RPMI7951 (cell line): ENCODE data around the gene DET1. TPM values are rescaled to one million over a fixed set of nuclear protein-coding genes. Genes with fewer than 3 reads are reported as not detected.
A peak's percentile ranks its signal among the peaks of the same experiment; 100 is the strongest.

Experiments
- DNase-seq: peaks from one replicate; pipeline ENCODE4 v3.0.0-alpha.2; 2012; ENCODE audit warnings: low read depth
- total RNA-seq: library from RNA; depleted of rRNA; stranded (reverse); fragments of >200 nt; shearing (Covaris generic); gene quantifications from 2 replicates; pipeline ENCODE4 v1.2.3, GENCODE V29; 2014; rRNA removed

DET1 gene
- total RNA-seq, 1 experiment from 2014 or later, result 8.3 TPM

- DNase-seq, result peak; percentile 87
Measured at GRCh38 chr15:88467073-88467934, 79.2 kb downstream of the DET1 start, which contains the start of the genes MRPL46 and MRPS11. Gene MRPL46 (minus strand): TSS chr15:88467388. CDS start chr15:88467377, 11 bp downstream. Gene MRPS11 (plus strand): TSS chr15:88467708. CDS start chr15:88467718, 10 bp downstream.

DNA sequence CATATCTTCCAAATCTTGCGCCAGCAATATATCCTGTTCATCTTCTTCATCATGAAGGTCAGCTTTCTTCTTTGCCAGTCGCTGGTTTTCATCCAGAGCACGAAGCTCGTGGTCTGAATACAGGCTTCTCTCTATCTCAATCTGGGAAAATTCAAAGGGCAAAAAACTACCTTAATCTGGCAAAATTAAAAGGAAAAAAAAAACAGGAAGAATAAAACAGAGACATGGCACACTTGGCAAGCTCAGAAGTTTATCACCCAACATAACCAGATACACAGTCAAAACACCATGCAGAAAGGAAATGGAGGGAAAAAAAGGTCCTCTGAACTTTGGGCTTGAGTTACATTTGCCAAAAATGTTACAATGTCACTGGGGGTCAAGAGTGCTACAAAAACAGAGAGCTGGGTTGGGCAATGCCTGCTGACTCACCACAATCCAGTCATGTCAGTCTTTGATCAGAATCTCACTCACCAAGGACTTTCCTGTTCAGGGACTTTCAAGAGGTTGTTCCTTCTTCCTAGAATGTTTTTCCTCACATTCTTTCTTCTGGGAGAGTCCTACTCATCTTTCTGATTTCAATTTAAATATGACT is 80.8 kb downstream of the DET1 start:
- peak; percentile 51 for DNase-seq

DNA sequence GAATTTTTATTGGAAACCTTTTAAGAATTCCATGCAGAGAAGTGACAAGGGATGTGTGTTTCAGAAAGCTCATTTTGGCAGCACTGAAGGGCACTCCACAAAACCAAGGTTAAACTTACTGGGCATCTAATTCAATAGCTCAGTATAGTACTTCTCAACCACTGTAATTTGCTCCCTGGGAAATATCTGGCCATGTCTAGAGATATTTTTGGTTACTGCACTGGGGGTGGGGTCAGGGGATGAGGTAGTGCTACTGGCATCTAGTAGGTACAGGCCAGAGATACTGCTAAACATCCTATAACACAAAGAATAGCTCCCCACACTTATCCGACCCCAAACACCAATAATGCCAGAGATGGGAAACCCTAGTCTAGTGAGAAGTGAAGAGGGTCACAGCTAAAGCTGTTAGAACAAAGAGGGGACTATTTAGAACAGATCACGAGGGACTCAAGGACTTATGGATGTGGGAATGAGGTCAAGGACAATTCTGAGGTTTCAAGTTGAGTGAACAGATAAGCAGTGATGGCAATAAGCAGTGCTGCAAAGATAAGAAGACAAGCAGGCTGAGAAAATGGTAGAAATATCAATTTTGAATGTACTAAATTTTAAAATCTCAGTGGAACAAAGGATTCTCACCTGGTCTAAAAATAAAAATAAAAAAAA is 82.5 kb downstream of the DET1 start:
- DNase-seq, result no peak

Other genes with a start within 250 kb of the DET1 start
- 24.9 and 51.0 TPM in 2 replicates for gene MRPL46, start 79.3 kb downstream of the DET1 start, total RNA-seq
- gene MRPS11, start 79.0 kb downstream of the DET1 start, total RNA-seq, result 85.6 and 99.8 TPM in 2 replicates
- 11.3 and 15.6 TPM in 2 replicates for gene AEN, start 74.7 kb upstream of the DET1 start, total RNA-seq
- gene ISG20, start 92.3 kb upstream of the DET1 start, total RNA-seq, result 7.8 and 8.3 TPM in 2 replicates